Astrocyte (in vitro differentiated cells and primary cell): ENCODE data around the gene SPOCK1. TPM values are rescaled to one million over a fixed set of nuclear protein-coding genes. Genes with fewer than 3 reads are reported as not detected.
A peak's percentile ranks its signal among the peaks of the same experiment; 100 is the strongest.

Source experiments
- DNase-seq: peaks from one replicate; pipeline ENCODE4 v3.0.0-alpha.2; 2010; ENCODE audit warnings: low read depth
- FAIRE-seq: peaks from 2 replicates; lab custom pipeline; 2011; peaks lifted over from hg19 to GRCh38; lab: Jason Lieb, UNC
- H2AFZ ChIP-seq: 2 replicates; pipeline ENCODE4 v1.6.0; 2012; ENCODE audit warnings: low read depth, low read length, inconsistent platforms
- H3K27ac ChIP-seq: 2 replicates; pipeline ENCODE4 v1.5.1; 2011; ENCODE audit warnings: low read depth, low read length, inconsistent platforms
- H3K27me3 ChIP-seq: 2 replicates; pipeline ENCODE4 v1.6.0; 2011; ENCODE audit warnings: low read length, inconsistent platforms; ENCODE audit not compliant: insufficient read depth
- H3K36me3 ChIP-seq: 2 replicates; pipeline ENCODE4 v1.5.1; 2011; ENCODE audit warnings: low read length, inconsistent platforms; ENCODE audit not compliant: insufficient read depth
- H3K4me1 ChIP-seq: 2 replicates; pipeline ENCODE4 v1.5.1; 2011; ENCODE audit warnings: low read length, inconsistent platforms; ENCODE audit not compliant: insufficient read depth
- H3K4me2 ChIP-seq: 2 replicates; pipeline ENCODE4 v1.6.0; 2012; ENCODE audit warnings: low read length, inconsistent platforms
- H3K4me3 ChIP-seq: 2 replicates; pipeline ENCODE4 v1.5.1; 2011; ENCODE audit warnings: low read depth, mild to moderate bottlenecking, low read length, inconsistent platforms; ENCODE audit not compliant: insufficient read depth
- H3K79me2 ChIP-seq: 2 replicates; pipeline ENCODE4 v1.6.0; 2012; ENCODE audit warnings: mild to moderate bottlenecking, low read length, inconsistent platforms; ENCODE audit not compliant: insufficient read depth
- H3K9ac ChIP-seq: 2 replicates; pipeline ENCODE4 v1.6.0; 2012; ENCODE audit warnings: mild to moderate bottlenecking, low read length, inconsistent platforms
- H3K9me3 ChIP-seq: 2 replicates; pipeline ENCODE4 v1.5.1; 2012; ENCODE audit warnings: low read depth, mild to moderate bottlenecking, low read length, inconsistent platforms; ENCODE audit not compliant: insufficient read depth
- H4K20me1 ChIP-seq: 2 replicates; pipeline ENCODE4 v1.6.0; 2012; ENCODE audit warnings: low read length, inconsistent platforms; ENCODE audit not compliant: insufficient read depth
- H3K27ac Mint-ChIP-seq: one replicate; pipeline ENCODE4 v1.8.0; 2021; ENCODE audit warnings: mild to moderate bottlenecking, mixed read lengths; ENCODE audit not compliant: unreplicated experiment
- H3K27me3 Mint-ChIP-seq: one replicate; pipeline ENCODE4 v1.8.0; 2021; ENCODE audit warnings: low read depth, mixed read lengths; ENCODE audit not compliant: unreplicated experiment
- H3K36me3 Mint-ChIP-seq: one replicate; pipeline ENCODE4 v1.8.0; 2021; ENCODE audit warnings: low read depth, mixed read lengths; ENCODE audit not compliant: unreplicated experiment
- H3K4me1 Mint-ChIP-seq: one replicate; pipeline ENCODE4 v1.8.0; 2021; ENCODE audit warnings: low read depth, mixed read lengths; ENCODE audit not compliant: unreplicated experiment
- H3K4me3 Mint-ChIP-seq: one replicate; pipeline ENCODE4 v1.8.0; 2021; ENCODE audit warnings: mild to moderate bottlenecking, moderate library complexity, mixed read lengths; ENCODE audit not compliant: unreplicated experiment
- H3K9me3 Mint-ChIP-seq: one replicate; pipeline ENCODE4 v1.8.0; 2021; ENCODE audit warnings: mild to moderate bottlenecking, mixed read lengths; ENCODE audit not compliant: unreplicated experiment
- CTCF ChIP-seq: IDR thresholded peaks from 2 replicates; pipeline ENCODE4 v1.5.1; 2011; ENCODE audit warnings: low read depth, mild to moderate bottlenecking, inconsistent platforms, low read length, moderate library complexity; ENCODE audit not compliant: insufficient read depth
- EZH2 ChIP-seq: IDR thresholded peaks from 2 replicates; pipeline ENCODE4 v1.6.1; 2012; ENCODE audit warnings: mild to moderate bottlenecking, low read length, inconsistent platforms; ENCODE audit not compliant: insufficient read depth
- total RNA-seq: library from RNA; stranded (reverse); gene quantifications from 2 replicates; pipeline ENCODE4 v1.2.1, GENCODE V29; 2021

SPOCK1 gene
- total RNA-seq, 1 donor from 2014 or later = 53.5 TPM

GRCh38 chr5:137462816-137463520, 36.2 kb downstream of the SPOCK1 start:
- no peak overlapping the region for H3K27ac Mint-ChIP-seq
- H3K36me3 Mint-ChIP-seq = no peaks in the 10 kb centered on the region
- Histone ChIP-seq H3K27me3 (no peaks in the 10 kb centered on the region), H3K27ac (no peak overlapping the region), H3K36me3 (no peaks in the 10 kb centered on the region), H3K4me1 (peaks cover 14% of the 10 kb centered on the region), H2AFZ (no peak overlapping the region), H3K9me3 (no peaks in the 10 kb centered on the region), H4K20me1 (peaks cover 49% of the 10 kb centered on the region), H3K4me3 (no peak overlapping the region), H3K4me2 (no peak overlapping the region), H3K9ac (no peak overlapping the region), H3K79me2 (peaks cover 83% of the 10 kb centered on the region)
- TF ChIP-seq CTCF (no peak), EZH2 (no peak)
- H3K4me1 Mint-ChIP-seq = peaks cover 13% of the 10 kb centered on the region
- FAIRE-seq (peak; percentile 54), DNase-seq (peak; percentile 30)
- no peaks in the 10 kb centered on the region for H3K27me3 Mint-ChIP-seq
- H3K4me3 Mint-ChIP-seq = no peak overlapping the region
- H3K9me3 Mint-ChIP-seq = no peaks in the 10 kb centered on the region

- Histone ChIP-seq H3K9ac (no peak overlapping the region), H3K9me3 (no peaks in the 10 kb centered on the region), H3K36me3 (no peaks in the 10 kb centered on the region), H3K4me2 (no peak overlapping the region), H3K27ac (no peak overlapping the region), H3K27me3 (no peaks in the 10 kb centered on the region), H4K20me1 (peaks cover 56% of the 10 kb centered on the region), H3K79me2 (peaks cover 78% of the 10 kb centered on the region), H2AFZ (no peak overlapping the region), H3K4me1 (peaks cover 14% of the 10 kb centered on the region), H3K4me3 (no peak overlapping the region)
- Mint-ChIP-seq H3K4me1 (peaks cover 13% of the 10 kb centered on the region), H3K36me3 (no peaks in the 10 kb centered on the region), H3K9me3 (no peaks in the 10 kb centered on the region), H3K27me3 (no peaks in the 10 kb centered on the region), H3K4me3 (no peak overlapping the region), H3K27ac (no peak overlapping the region)
- FAIRE-seq (no peak), DNase-seq (no peak)
- TF ChIP-seq CTCF (no peak), EZH2 (no peak)
Observed at GRCh38 chr5:137462265-137462590, 36.9 kb downstream of the SPOCK1 start.
